Measurements from ENCODE around the gene TMPRSS11B.
"Not testable (repeated sequence)": the region's sequence is repeated elsewhere in the genome, so short reads cannot be mapped to it uniquely, and the experiment has no call there.

Gene TMPRSS11B

GRCh38 chr4:68216501-68216900 is 29.0 kb downstream of the TMPRSS11B start:
- DNase-seq = no peak

GRCh38 chr4:68209003-68209402 is 36.5 kb downstream of the TMPRSS11B start:
- DNase-seq = no peak

- DNase-seq = not testable (repeated sequence)
Observed at GRCh38 chr4:68194305-68194704, 51.2 kb downstream of the TMPRSS11B start.

- DNase-seq = no peak
Observed at GRCh38 chr4:68193194-68193593, 52.3 kb downstream of the TMPRSS11B start.

GRCh38 chr4:68187145-68187544 is 58.3 kb downstream of the TMPRSS11B start:
- DNase-seq = no peak

GRCh38 chr4:68184923-68185322 is 60.6 kb downstream of the TMPRSS11B start:
- DNase-seq = no peak

- DNase-seq = no peak
Observed at GRCh38 chr4:68183417-68183816, 62.1 kb downstream of the TMPRSS11B start.

- no peak for DNase-seq
Observed at GRCh38 chr4:68182382-68182820, 63.1 kb downstream of the TMPRSS11B start.

GRCh38 chr4:68180849-68181526 is 64.5 kb downstream of the TMPRSS11B start:
- no peak for DNase-seq

- DNase-seq = no peak
Observed at GRCh38 chr4:68176904-68177303, 68.6 kb downstream of the TMPRSS11B start.

All from hematopoietic multipotent progenitor cell treated with erythropoietin and hydrocortisone succinate and interleukin-3 and kit ligand, for 8 days (in vitro differentiated cells).